Adipocyte (in vitro differentiated cells): Measurements from ENCODE around the gene PPP6R3.

ENCODE experiments used
- DNase-seq: peaks from one replicate; pipeline ENCODE4 v3.0.0-alpha.2; 2015; ENCODE audit warnings: low read depth
- H3K27me3 ChIP-seq: replicated peaks from 2 replicates; pipeline ENCODE4 v1.7.0; 2013; ENCODE audit warnings: mild to moderate bottlenecking, low read length, moderate library complexity; ENCODE audit not compliant: control insufficient read depth, insufficient read depth
- H3K36me3 ChIP-seq: 2 replicates; pipeline ENCODE4 v1.7.0; 2013; ENCODE audit warnings: low read length, mild to moderate bottlenecking, moderate library complexity; ENCODE audit not compliant: control insufficient read depth, insufficient read depth, severe bottlenecking
- H3K4me1 ChIP-seq: 2 replicates; pipeline ENCODE4 v1.7.0; 2013; ENCODE audit warnings: mild to moderate bottlenecking, low read length, moderate library complexity; ENCODE audit not compliant: control insufficient read depth, insufficient read depth
- H3K4me3 ChIP-seq: 2 replicates; pipeline ENCODE4 v1.7.0; 2013; ENCODE audit warnings: mild to moderate bottlenecking, low read length, moderate library complexity
- H3K9ac ChIP-seq: 2 replicates; pipeline ENCODE4 v1.7.0; 2013; ENCODE audit warnings: mild to moderate bottlenecking, low read length, moderate library complexity
- H3K9me3 ChIP-seq: 2 replicates; pipeline ENCODE4 v1.7.0; 2013; ENCODE audit warnings: mild to moderate bottlenecking, low read length, moderate library complexity; ENCODE audit not compliant: control insufficient read depth

The PPP6R3 gene

GRCh38 chr11:68460741-68461574, at the start of gene PPP6R3:
PPP6R3 (plus strand) TSS chr11:68460752; CDS start chr11:68537665, 76,913 bp downstream.
- DNase-seq = peak; percentile 82

GRCh38 chr11:68411501-68411991, 49.0 kb upstream of the PPP6R3 start:
- Histone ChIP-seq H3K36me3 (peaks cover 52% of the 10 kb centered on the region), H3K9me3 (no peaks in the 10 kb centered on the region), H3K4me3 (no peak overlapping the region), H3K4me1 (peaks cover 3% of the 10 kb centered on the region), H3K27me3 (no peaks in the 10 kb centered on the region), H3K9ac (no peak overlapping the region)
- no peak for DNase-seq

More at GRCh38 chr11:68460741-68461574, at the start of gene PPP6R3:
- peaks cover 41% of the 10 kb centered on the region for H3K4me1 ChIP-seq
- no peaks in the 10 kb centered on the region for H3K9me3 ChIP-seq
- peak within 1 kb of the TSS; percentile 91 for H3K9ac ChIP-seq
- H3K27me3 ChIP-seq = no peaks in the 10 kb centered on the region
- H3K4me3 ChIP-seq = peak within 1 kb of the TSS; percentile 97
- no peaks in the 10 kb centered on the region for H3K36me3 ChIP-seq

- Histone ChIP-seq H3K4me3 (no peak overlapping the region), H3K36me3 (peaks cover 52% of the 10 kb centered on the region), H3K9me3 (no peaks in the 10 kb centered on the region), H3K9ac (no peak overlapping the region), H3K27me3 (no peaks in the 10 kb centered on the region), H3K4me1 (peaks cover 3% of the 10 kb centered on the region)
- no peak for DNase-seq
Measured at GRCh38 chr11:68412593-68413475, 47.7 kb upstream of the PPP6R3 start.

- no peak overlapping the region for H3K9ac ChIP-seq
- H3K4me3 ChIP-seq = no peak overlapping the region
- H3K27me3 ChIP-seq = no peaks in the 10 kb centered on the region
- no peaks in the 10 kb centered on the region for H3K9me3 ChIP-seq
- peaks cover 52% of the 10 kb centered on the region for H3K36me3 ChIP-seq
- DNase-seq = no peak
- H3K4me1 ChIP-seq = peaks cover 3% of the 10 kb centered on the region
Measured at GRCh38 chr11:68413591-68413999, 47.0 kb upstream of the PPP6R3 start.

- Histone ChIP-seq H3K4me3 (no peak overlapping the region), H3K9ac (no peak overlapping the region), H3K4me1 (peaks cover 3% of the 10 kb centered on the region), H3K36me3 (peaks cover 52% of the 10 kb centered on the region), H3K27me3 (no peaks in the 10 kb centered on the region), H3K9me3 (no peaks in the 10 kb centered on the region)
- no peak for DNase-seq
Measured at GRCh38 chr11:68414496-68415221, 45.9 kb upstream of the PPP6R3 start.

GRCh38 chr11:68416070-68416578, 44.4 kb upstream of the PPP6R3 start:
- DNase-seq = no peak
- H3K27me3 ChIP-seq = no peaks in the 10 kb centered on the region
- no peak overlapping the region for H3K4me3 ChIP-seq
- H3K4me1 ChIP-seq = peaks cover 3% of the 10 kb centered on the region
- H3K9ac ChIP-seq = no peak overlapping the region
- H3K9me3 ChIP-seq = no peaks in the 10 kb centered on the region
- H3K36me3 ChIP-seq = peaks cover 42% of the 10 kb centered on the region

- DNase-seq = no peak
- Histone ChIP-seq H3K4me3 (no peak overlapping the region), H3K9ac (no peak overlapping the region), H3K36me3 (peaks cover 25% of the 10 kb centered on the region), H3K27me3 (no peaks in the 10 kb centered on the region), H3K9me3 (no peaks in the 10 kb centered on the region), H3K4me1 (no peaks in the 10 kb centered on the region)
Measured at GRCh38 chr11:68418648-68419047, 41.9 kb upstream of the PPP6R3 start.

- Histone ChIP-seq H3K9me3 (no peaks in the 10 kb centered on the region), H3K9ac (no peak overlapping the region), H3K4me1 (no peaks in the 10 kb centered on the region), H3K4me3 (no peak overlapping the region), H3K36me3 (peaks cover 13% of the 10 kb centered on the region), H3K27me3 (no peaks in the 10 kb centered on the region)
- DNase-seq = no peak
Measured at GRCh38 chr11:68420171-68420570, 40.4 kb upstream of the PPP6R3 start.

- peaks cover 17% of the 10 kb centered on the region for H3K36me3 ChIP-seq
- no peaks in the 10 kb centered on the region for H3K27me3 ChIP-seq
- DNase-seq = no peak
- no peaks in the 10 kb centered on the region for H3K4me1 ChIP-seq
- H3K4me3 ChIP-seq = no peak overlapping the region
- no peaks in the 10 kb centered on the region for H3K9me3 ChIP-seq
- H3K9ac ChIP-seq = no peak overlapping the region
Measured at GRCh38 chr11:68423481-68423880, 37.1 kb upstream of the PPP6R3 start.

- Histone ChIP-seq H3K27me3 (no peaks in the 10 kb centered on the region), H3K4me3 (no peak overlapping the region), H3K36me3 (peaks cover 19% of the 10 kb centered on the region), H3K9me3 (peaks cover 1% of the 10 kb centered on the region), H3K9ac (no peak overlapping the region), H3K4me1 (no peaks in the 10 kb centered on the region)
- DNase-seq = no peak
Measured at GRCh38 chr11:68424101-68424632, 36.4 kb upstream of the PPP6R3 start.
